Fibroblast of villous mesenchyme (primary cell): ENCODE data around the gene SGTB. TPM values are rescaled to one million over a fixed set of nuclear protein-coding genes. Genes with fewer than 3 reads are reported as not detected.
"Not testable (repeated sequence)": the region's sequence is repeated elsewhere in the genome, so short reads cannot be mapped to it uniquely, and the experiment has no call there.

Experiments
- DNase-seq: peaks from one replicate; pipeline ENCODE4 v3.0.0-alpha.2; 2010; ENCODE audit warnings: low read depth
- H3K4me3 ChIP-seq: 2 replicates; pipeline ENCODE4 v1.5.1; 2011; ENCODE audit warnings: low read depth, mild to moderate bottlenecking, low read length
- CTCF ChIP-seq: IDR thresholded peaks from 2 replicates; pipeline ENCODE4 v1.5.1; 2012; ENCODE audit warnings: low read depth, mild to moderate bottlenecking, low read length; ENCODE audit not compliant: insufficient read depth
- total RNA-seq: library from RNA; depleted of rRNA; stranded (reverse); fragments of >200 nt; gene quantifications from 2 replicates; pipeline ENCODE4 v1.2.3, GENCODE V29; 2012

The SGTB gene
- total RNA-seq, 1 donor = 21.2 TPM

- DNase-seq = no peak
- no peak overlapping the region for H3K4me3 ChIP-seq
- no peak for TF ChIP-seq CTCF
These were observed 13.0 kb upstream of the SGTB start for GRCh38 chr5:65734921-65735320.

GRCh38 chr5:65734196-65734775 lies 12.4 kb upstream of the SGTB start:
- not testable (repeated sequence) for DNase-seq

GRCh38 chr5:65732046-65732445 lies 10.1 kb upstream of the SGTB start:
- H3K4me3 ChIP-seq, DNase-seq: not testable (repeated sequence)

More at GRCh38 chr5:65734196-65734775, 12.4 kb upstream of the SGTB start:
- H3K4me3 ChIP-seq = not testable (repeated sequence)

- no peak for DNase-seq
- TF ChIP-seq CTCF = no peak
These were observed 9.0 kb upstream of the SGTB start for GRCh38 chr5:65730910-65731309.

GRCh38 chr5:65728218-65728617 lies 6.3 kb upstream of the SGTB start:
- DNase-seq = no peak
- TF ChIP-seq CTCF = no peak
- no peak overlapping the region for H3K4me3 ChIP-seq

More at GRCh38 chr5:65730910-65731309, 9.0 kb upstream of the SGTB start:
- H3K4me3 ChIP-seq = no peak overlapping the region

GRCh38 chr5:65727491-65728156 lies 5.7 kb upstream of the SGTB start:
- no peak for DNase-seq
- H3K4me3 ChIP-seq = no peak overlapping the region
- TF ChIP-seq CTCF = no peak

GRCh38 chr5:65722575-65723403 lies 880 bp upstream of the SGTB start:
- peak overlapping the region; percentile 96 for H3K4me3 ChIP-seq
- TF ChIP-seq CTCF = no peak
- peak; percentile 68 for DNase-seq
